A549 (cell line): Measurements from ENCODE around the gene KMT5C. TPM values are rescaled to one million over a fixed set of nuclear protein-coding genes. Genes with fewer than 3 reads are reported as not detected.
A peak's percentile ranks its signal among the peaks of the same experiment; 100 is the strongest.

ENCODE experiments used
- ATAC-seq, 2 experiments: fragments of 200-7000 bp in 1 of 2; fragments of >200 bp in 1 of 2; cut with Nextera tagmentation in 1 of 2; cut with Tn5 transposase in 1 of 2; 3 replicates each; pipeline versions ENCODE4 v1.8.0 to v1.9.1; 2018 to 2020; ENCODE audit warnings: mild to moderate bottlenecking in 1 of 2, moderate library complexity in 1 of 2
- CTCF ChIA-PET: fragments of 300-600 bp; sonication (Branson Sonifier 250); formaldehyde crosslinking; extraction: SDS; loops from one replicate; lab custom pipeline; 2021; ENCODE audit warnings: antibody characterized with exemption, inconsistent platforms; lab: Yijun Ruan, JAX
- POLR2A ChIA-PET: fragments of 350-600 bp; formaldehyde crosslinking; extraction: SDS; loops from one replicate; lab custom pipeline; 2021; ENCODE audit warnings: antibody characterized with exemption, inconsistent platforms; lab: Yijun Ruan, JAX
- DNase-seq, 2 experiments: peaks; one replicate each; pipeline versions ENCODE4 v3.0.0 to v3.0.0-alpha.2; 2011 to 2016; ENCODE audit warnings: low read depth in 1 of 2, low spot score in 1 of 2
- FAIRE-seq: peaks from 2 replicates; lab custom pipeline; 2011; peaks lifted over from hg19 to GRCh38; lab: Jason Lieb, UNC
- H3K27ac ChIP-seq, 2 experiments: fragments of >200 bp; sonication (Bioruptor Twin); formaldehyde crosslinking; 3 replicates each; pipeline ENCODE4 v1.5.1; 2016 to 2017
- H3K4me1 ChIP-seq: fragments of >200 bp; sonication (Bioruptor Twin); formaldehyde crosslinking; 3 replicates; pipeline ENCODE4 v1.6.1; 2016
- H3K4me2 ChIP-seq: fragments of >200 bp; sonication (Bioruptor Twin); formaldehyde crosslinking; 3 replicates; pipeline ENCODE4 v1.6.1; 2016
- H3K4me3 ChIP-seq: fragments of >200 bp; sonication (Bioruptor Twin); formaldehyde crosslinking; 3 replicates; pipeline ENCODE4 v1.5.1; 2016
- H3K9me3 ChIP-seq: fragments of >200 bp; sonication (Bioruptor Twin); formaldehyde crosslinking; 3 replicates; pipeline ENCODE4 v1.6.1; 2016
- CBX2 ChIP-seq: fragments of 200-600 bp; sonication (generic); IDR thresholded peaks from 2 replicates; pipeline ENCODE4 v1.6.1; 2016; ENCODE audit warnings: low read depth, mild to moderate bottlenecking, borderline replicate concordance
- CBX8 ChIP-seq: fragments of 200-600 bp; sonication (generic); IDR thresholded peaks from 2 replicates; pipeline ENCODE4 v1.6.1; 2016
- EHMT2 ChIP-seq: fragments of 200-600 bp; sonication (generic); IDR thresholded peaks from 2 replicates; pipeline ENCODE4 v1.6.1; 2016; ENCODE audit warnings: antibody characterized with exemption, low read depth, mild to moderate bottlenecking, moderate library complexity
- FOSB ChIP-seq: fragments of 250-450 bp; sonication (Bioruptor Pico); IDR thresholded peaks from 2 replicates; pipeline ENCODE4 v1.5.0; 2020; ENCODE audit warnings: mild to moderate bottlenecking, moderate library complexity
- FOXS1 ChIP-seq: fragments of 250-450 bp; sonication (Bioruptor Pico); IDR thresholded peaks from 2 replicates; pipeline ENCODE4 v1.5.0; 2020; ENCODE audit warnings: mild to moderate bottlenecking, moderate library complexity
- GATA3 ChIP-seq: IDR thresholded peaks from 2 replicates; pipeline ENCODE4 v1.6.1; 2012; ENCODE audit warnings: borderline replicate concordance
- HEYL ChIP-seq: fragments of 250-450 bp; sonication (Bioruptor Pico); IDR thresholded peaks from 2 replicates; pipeline ENCODE4 v1.8.0; 2021; ENCODE audit warnings: mild to moderate bottlenecking, moderate library complexity
- HOXA7 ChIP-seq: fragments of 250-450 bp; sonication (Bioruptor Pico); IDR thresholded peaks from 2 replicates; pipeline ENCODE4 v1.5.0; 2020; ENCODE audit warnings: mild to moderate bottlenecking, moderate library complexity
- HOXB5 ChIP-seq: fragments of 250-450 bp; sonication (Bioruptor Pico); IDR thresholded peaks from 2 replicates; pipeline ENCODE4 v1.5.0; 2020; ENCODE audit warnings: mild to moderate bottlenecking, moderate library complexity
- JUN ChIP-seq, 2 experiments: fragments of >200 bp; sonication (Bioruptor Twin); formaldehyde crosslinking; IDR thresholded peaks; 2 replicates in 1 of 2; 3 replicates in 1 of 2; pipeline ENCODE4 v1.6.1; 2016 to 2017
- KDM1A ChIP-seq: fragments of 200-600 bp; sonication (generic); IDR thresholded peaks from 2 replicates; pipeline ENCODE4 v1.6.1; 2016; ENCODE audit warnings: low read depth, mild to moderate bottlenecking
- MAZ ChIP-seq: fragments of 150-350 bp; IDR thresholded peaks from 2 replicates; pipeline ENCODE4 v1.6.1; 2014; ENCODE audit warnings: antibody characterized with exemption, low read depth, low read length, borderline replicate concordance
- POLR2AphosphoS2 ChIP-seq: conservative IDR thresholded peaks from 2 replicates; pipeline ENCODE4 v1.6.1; 2012; ENCODE audit warnings: low read length, improper control_type of control experiment, inconsistent platforms
- RAD21 ChIP-seq, 2 experiments: fragments of >200 bp in 1 of 2; sonication (Bioruptor Twin) in 1 of 2; formaldehyde crosslinking in 1 of 2; IDR thresholded peaks in 1 of 2; conservative IDR thresholded peaks in 1 of 2; 2 replicates in 1 of 2; 3 replicates in 1 of 2; pipeline ENCODE4 v1.6.1; 2012 to 2018; ENCODE audit warnings: inconsistent platforms in 1 of 2
- RCOR1 ChIP-seq: fragments of 150-350 bp; IDR thresholded peaks from 2 replicates; pipeline ENCODE4 v1.6.1; 2014; ENCODE audit warnings: antibody characterized with exemption, low read length, low read depth
- RNF2 ChIP-seq: fragments of 200-600 bp; sonication (generic); IDR thresholded peaks from 2 replicates; pipeline ENCODE4 v1.6.1; 2016; ENCODE audit warnings: low read depth, mild to moderate bottlenecking, antibody characterized with exemption, moderate library complexity, borderline replicate concordance
- SMC3 ChIP-seq: fragments of >200 bp; sonication (Bioruptor Twin); formaldehyde crosslinking; IDR thresholded peaks from 3 replicates; pipeline ENCODE4 v1.6.1; 2018; ENCODE audit warnings: inconsistent platforms
- ZNF302 ChIP-seq: fragments of 250-450 bp; sonication (Bioruptor Pico); IDR thresholded peaks from 2 replicates; pipeline ENCODE4 v1.9.0; 2021; ENCODE audit warnings: inconsistent platforms, mild to moderate bottlenecking, moderate library complexity
- WGBS: methylation state at CpG from one replicate; pipeline ENCODE4 v1.1.6; 2017; ENCODE audit errors: missing lambda C conversion rate; 5-methylcytosine and 5-hydroxymethylcytosine counted together
- polyA plus RNA-seq, 4 experiments: library from polyadenylated mRNA; depleted of rRNA in 3 of 4; stranded (reverse); fragments of >200 nt; fragmentation: RNase III in 1 of 4; extraction: RNeasy Plus Mini Kit Qiagen cat#74134 plus additional on column Dnase treatment in 1 of 4; gene quantifications; 2 replicates in 3 of 4; 3 replicates in 1 of 4; pipeline ENCODE4 v1.2.3, GENCODE V29; 2011 to 2017
- TF ChIP-seq, protein P1 (sequence below): fragments of 450-650 bp; IDR thresholded peaks from 2 replicates; pipeline ENCODE4 v1.6.1; 2014; ENCODE audit warnings: antibody characterized with exemption
- TF ChIP-seq, protein P2 (sequence below): IDR thresholded peaks from 2 replicates; pipeline ENCODE4 v1.6.1; 2012; ENCODE audit warnings: low read depth, borderline replicate concordance
- TF ChIP-seq, protein P3 (sequence below): IDR thresholded peaks from 2 replicates; pipeline ENCODE4 v1.6.1; 2012
- TF ChIP-seq, protein P4 (sequence below): IDR thresholded peaks from 2 replicates; pipeline ENCODE4 v1.6.1; 2012
- TF ChIP-seq, protein P5 (sequence below): fragments of 150-350 bp; IDR thresholded peaks from 2 replicates; pipeline ENCODE4 v1.6.1; 2014; ENCODE audit warnings: low read depth, mild to moderate bottlenecking, low read length

KMT5C gene
- polyA plus RNA-seq, 2 of the 4 experiments (the other 2 are of a cell fraction): 9.5 to 15.2 TPM

DNA sequence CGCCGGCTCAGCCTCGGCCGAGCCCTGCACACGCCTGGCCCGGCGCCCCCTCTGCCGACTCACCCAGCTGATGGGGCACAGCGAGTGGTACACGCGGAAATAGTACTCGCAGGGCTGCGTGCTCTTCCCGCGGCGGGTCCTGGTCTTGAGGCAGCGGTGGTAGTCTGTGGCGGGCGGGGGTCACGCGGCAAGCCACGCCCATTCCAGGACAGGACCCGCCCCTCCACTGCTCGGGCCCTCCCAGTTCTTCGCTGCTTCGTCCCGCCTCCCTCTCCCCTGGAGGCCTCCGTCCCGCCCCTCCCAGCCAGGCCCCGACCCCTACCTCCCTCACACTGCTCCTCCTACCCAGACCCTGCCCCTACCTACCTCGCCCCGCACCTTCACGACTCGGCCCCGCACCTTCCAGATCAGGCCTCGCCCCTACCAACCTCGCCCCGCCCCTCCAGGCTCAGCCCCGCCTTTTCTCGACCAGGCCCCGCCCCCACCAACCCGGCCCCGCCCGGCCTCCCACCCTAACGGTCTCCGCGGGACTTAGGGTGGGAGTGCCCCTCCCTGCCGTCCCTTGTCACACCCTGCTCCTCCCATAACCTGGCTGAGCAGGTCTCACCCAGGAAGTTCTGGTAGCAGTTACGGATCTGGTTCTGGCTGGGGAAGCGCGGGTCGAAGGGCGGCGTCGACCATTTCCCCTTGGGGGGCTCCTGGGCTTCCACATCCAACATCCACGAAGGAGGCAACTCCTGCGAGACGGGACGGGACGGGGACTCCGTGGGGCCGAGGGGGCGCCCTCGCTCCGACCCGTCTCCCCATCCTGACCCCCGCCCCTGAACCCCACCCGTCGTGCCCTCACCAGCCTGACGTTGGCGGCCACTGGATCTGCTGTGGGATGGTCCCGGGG, 14.4 kb downstream of the KMT5C start:
- POLR2A ChIA-PET: interaction anchor here (2.0 kb wide), 1 partner anchor 15 kb away, joined by 10 read pairs; the partner anchor contains the start of gene KMT5C
- ATAC-seq (peak; percentile 75 to 91), FAIRE-seq (no peak), DNase-seq (peak; percentile 75 to 90)
- TF ChIP-seq RNF2 (peak; percentile 72; the same call in 1 of the 2 replicates), FOXS1 (CRISPR knock-in tag) (no peak), MAZ (0 out of 2 replicates have a peak, but pooled peaks have one; percentile 8)
- TF ChIP-seq, protein P1, sequence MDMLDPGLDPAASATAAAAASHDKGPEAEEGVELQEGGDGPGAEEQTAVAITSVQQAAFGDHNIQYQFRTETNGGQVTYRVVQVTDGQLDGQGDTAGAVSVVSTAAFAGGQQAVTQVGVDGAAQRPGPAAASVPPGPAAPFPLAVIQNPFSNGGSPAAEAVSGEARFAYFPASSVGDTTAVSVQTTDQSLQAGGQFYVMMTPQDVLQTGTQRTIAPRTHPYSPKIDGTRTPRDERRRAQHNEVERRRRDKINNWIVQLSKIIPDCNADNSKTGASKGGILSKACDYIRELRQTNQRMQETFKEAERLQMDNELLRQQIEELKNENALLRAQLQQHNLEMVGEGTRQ: no peak
- TF ChIP-seq, protein P2, sequence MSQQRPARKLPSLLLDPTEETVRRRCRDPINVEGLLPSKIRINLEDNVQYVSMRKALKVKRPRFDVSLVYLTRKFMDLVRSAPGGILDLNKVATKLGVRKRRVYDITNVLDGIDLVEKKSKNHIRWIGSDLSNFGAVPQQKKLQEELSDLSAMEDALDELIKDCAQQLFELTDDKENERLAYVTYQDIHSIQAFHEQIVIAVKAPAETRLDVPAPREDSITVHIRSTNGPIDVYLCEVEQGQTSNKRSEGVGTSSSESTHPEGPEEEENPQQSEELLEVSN: 0 out of 2 replicates have a peak, but pooled peaks have one; percentile 42
- TF ChIP-seq, protein P3, sequence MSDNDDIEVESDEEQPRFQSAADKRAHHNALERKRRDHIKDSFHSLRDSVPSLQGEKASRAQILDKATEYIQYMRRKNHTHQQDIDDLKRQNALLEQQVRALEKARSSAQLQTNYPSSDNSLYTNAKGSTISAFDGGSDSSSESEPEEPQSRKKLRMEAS: peak; percentile 57
- Histone ChIP-seq H3K4me3 (peak overlapping the region; percentile 50), H3K4me2 (peak overlapping the region; percentile 82), H3K27ac (peak overlapping the region; percentile 62 to 84), H3K9me3 (no peaks in the 10 kb centered on the region), H3K4me1 (peaks cover 12% of the 10 kb centered on the region)
- CTCF ChIA-PET: interaction anchor here (1.1 to 3.2 kb wide), 4 partner anchors 15 to 62 kb away, joined by 3 to 18 read pairs (median 6); partner anchors contain the start of gene KMT5C
- WGBS: 6% methylated on average over 42 of the region's 72 CpGs

DNA sequence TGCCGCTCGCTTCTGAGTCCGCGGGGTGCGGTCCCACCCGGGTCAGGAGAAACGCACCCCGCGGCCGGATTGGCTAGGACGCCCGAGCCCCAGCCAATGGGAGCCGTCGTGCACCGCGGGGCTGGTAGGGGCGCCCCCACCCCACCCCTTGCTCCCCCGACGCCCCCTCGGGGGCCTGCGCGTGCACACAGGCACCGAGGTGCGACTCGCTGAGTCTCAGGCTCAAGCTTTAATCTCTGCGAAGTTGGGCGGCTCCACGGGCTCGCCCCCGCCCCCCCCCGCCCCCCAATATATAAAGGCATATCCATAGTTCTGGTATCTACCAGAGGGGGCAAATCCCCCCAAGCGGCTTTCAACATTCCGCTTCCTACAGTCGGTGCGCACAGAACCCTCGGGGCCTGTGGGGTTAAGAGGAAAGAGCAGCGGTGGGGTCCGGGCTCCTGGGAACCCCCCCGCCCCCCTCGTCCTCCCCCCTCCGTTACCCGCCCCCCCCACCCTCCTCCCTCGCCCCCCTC, 15.1 kb downstream of the KMT5C start, which contains the start of gene COX6B2:
COX6B2 (minus strand) TSS at position 22 of the 515 bp plus-strand sequence. CDS start 198 bp downstream, outside the sequence.
- no peak for FAIRE-seq
- DNase-seq: no peak
- no peak; a peak in 1 of 6 replicates for ATAC-seq
- TF ChIP-seq JUN (IDR thresholded peaks at IDR 0.05) (no peak), SMC3 (no peak), GATA3 (no peak)
- TF ChIP-seq, protein P2: no peak
- TF ChIP-seq, all 56 proteins: peak for 0
- H3K4me1 ChIP-seq: peaks cover 12% of the 10 kb centered on the region
- H3K9me3 ChIP-seq: no peaks in the 10 kb centered on the region
- peak within 1 kb of the TSS; percentile 62 to 84 for H3K27ac ChIP-seq
- H3K4me3 ChIP-seq: peak within 1 kb of the TSS; percentile 50
- 21% methylated on average over 16 of the region's 43 CpGs for whole genome bisulfite sequencing
- H3K4me2 ChIP-seq: peak within 1 kb of the TSS; percentile 82
- ChIA-PET POLR2A (interaction anchor here (1.3 kb wide), 1 partner anchor 15 kb away, joined by 3 read pairs; the partner anchor contains the start of gene KMT5C), CTCF (interaction anchor here (1.1 to 14.8 kb wide), 5 partner anchors 16 to 151 kb away, joined by 3 to 105 read pairs (median 5); partner anchors contain the start of gene KMT5C)

DNA sequence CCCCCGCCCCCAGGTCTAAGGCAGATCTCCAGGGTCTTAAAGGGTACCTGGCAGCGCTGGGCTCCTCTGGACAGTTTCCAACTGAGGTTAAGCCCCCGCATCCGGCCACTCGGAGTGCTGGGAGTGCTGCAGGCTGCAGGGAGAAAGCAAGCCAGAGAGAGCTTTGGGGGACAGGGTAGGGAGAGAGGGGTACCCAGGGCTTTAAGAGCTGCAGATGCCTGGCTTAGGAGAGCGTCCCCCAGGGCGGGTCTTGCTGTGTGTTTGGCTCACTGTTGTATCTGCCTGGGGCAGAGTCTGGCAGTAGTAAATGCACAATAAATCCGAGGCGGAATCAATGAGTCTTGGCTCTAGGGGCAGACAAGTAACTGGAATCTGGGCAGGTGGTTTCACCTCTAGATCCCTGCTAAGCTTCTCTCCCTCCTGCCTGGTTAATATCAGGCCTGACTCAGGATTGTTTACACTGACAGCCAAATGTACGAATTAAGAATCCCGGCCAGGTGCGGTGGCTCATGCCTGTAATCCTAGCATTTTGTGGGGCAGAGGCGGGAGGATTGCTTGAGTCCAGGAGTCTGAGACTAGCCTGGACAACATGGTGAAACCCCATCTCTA, 15.6 kb downstream of the KMT5C start:
- 44% methylated on average over 11 of the region's 13 CpGs for WGBS
- ATAC-seq (no peak), DNase-seq (no peak), FAIRE-seq (no peak)
- TF ChIP-seq FOSB (CRISPR knock-in tag) (no peak), RAD21 (conservative IDR thresholded peaks at IDR 0.05 in 1 of 2, IDR thresholded peaks at IDR 0.05 in 1 of 2) (no peak), HEYL (CRISPR knock-in tag) (no peak), RNF2 (no peak), KDM1A (no peak), RCOR1 (no peak), POLR2AphosphoS2 (no peak), ZNF302 (CRISPR knock-in tag) (no peak), HOXA7 (no peak), EHMT2 (no peak), CBX8 (no peak), HOXB5 (no peak), CBX2 (no peak)
- TF ChIP-seq, protein P3: no peak
- TF ChIP-seq, protein P4, sequence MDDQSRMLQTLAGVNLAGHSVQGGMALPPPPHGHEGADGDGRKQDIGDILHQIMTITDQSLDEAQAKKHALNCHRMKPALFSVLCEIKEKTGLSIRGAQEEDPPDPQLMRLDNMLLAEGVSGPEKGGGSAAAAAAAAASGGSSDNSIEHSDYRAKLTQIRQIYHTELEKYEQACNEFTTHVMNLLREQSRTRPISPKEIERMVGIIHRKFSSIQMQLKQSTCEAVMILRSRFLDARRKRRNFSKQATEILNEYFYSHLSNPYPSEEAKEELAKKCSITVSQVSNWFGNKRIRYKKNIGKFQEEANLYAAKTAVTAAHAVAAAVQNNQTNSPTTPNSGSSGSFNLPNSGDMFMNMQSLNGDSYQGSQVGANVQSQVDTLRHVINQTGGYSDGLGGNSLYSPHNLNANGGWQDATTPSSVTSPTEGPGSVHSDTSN: no peak
- TF ChIP-seq, protein P5, sequence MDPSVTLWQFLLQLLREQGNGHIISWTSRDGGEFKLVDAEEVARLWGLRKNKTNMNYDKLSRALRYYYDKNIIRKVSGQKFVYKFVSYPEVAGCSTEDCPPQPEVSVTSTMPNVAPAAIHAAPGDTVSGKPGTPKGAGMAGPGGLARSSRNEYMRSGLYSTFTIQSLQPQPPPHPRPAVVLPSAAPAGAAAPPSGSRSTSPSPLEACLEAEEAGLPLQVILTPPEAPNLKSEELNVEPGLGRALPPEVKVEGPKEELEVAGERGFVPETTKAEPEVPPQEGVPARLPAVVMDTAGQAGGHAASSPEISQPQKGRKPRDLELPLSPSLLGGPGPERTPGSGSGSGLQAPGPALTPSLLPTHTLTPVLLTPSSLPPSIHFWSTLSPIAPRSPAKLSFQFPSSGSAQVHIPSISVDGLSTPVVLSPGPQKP: no peak
- H3K27ac ChIP-seq: peak overlapping the region in 1 of 2 experiments; percentile 84; a peak in 3 of 6 replicates
- H3K9me3 ChIP-seq: no peaks in the 10 kb centered on the region
- CTCF ChIA-PET: interaction anchor here (0.9 to 14.8 kb wide), 9 partner anchors 11 to 209 kb away, joined by 3 to 105 read pairs (median 4); partner anchors contain the start of gene KMT5C
- no peak overlapping the region for H3K4me3 ChIP-seq
- POLR2A ChIA-PET: interaction anchor here (1.3 kb wide), 1 partner anchor 16 kb away, joined by 3 read pairs; the partner anchor contains the start of gene KMT5C
- H3K4me1 ChIP-seq: peaks cover 12% of the 10 kb centered on the region
- peak overlapping the region; percentile 82; the same call in 1 of the 3 replicates for H3K4me2 ChIP-seq
